AG09319 (cell line): ENCODE data around the gene NOL4L.

Experiments
- DNase-seq: peaks from one replicate; pipeline ENCODE4 v3.0.0-alpha.2; 2010; ENCODE audit warnings: low read depth; ENCODE audit errors: extremely low read depth
- CTCF ChIP-seq: IDR thresholded peaks from 2 replicates; pipeline ENCODE4 v1.5.1; 2011; ENCODE audit warnings: low read depth, mild to moderate bottlenecking, inconsistent platforms, low read length, moderate library complexity

Gene NOL4L

DNA sequence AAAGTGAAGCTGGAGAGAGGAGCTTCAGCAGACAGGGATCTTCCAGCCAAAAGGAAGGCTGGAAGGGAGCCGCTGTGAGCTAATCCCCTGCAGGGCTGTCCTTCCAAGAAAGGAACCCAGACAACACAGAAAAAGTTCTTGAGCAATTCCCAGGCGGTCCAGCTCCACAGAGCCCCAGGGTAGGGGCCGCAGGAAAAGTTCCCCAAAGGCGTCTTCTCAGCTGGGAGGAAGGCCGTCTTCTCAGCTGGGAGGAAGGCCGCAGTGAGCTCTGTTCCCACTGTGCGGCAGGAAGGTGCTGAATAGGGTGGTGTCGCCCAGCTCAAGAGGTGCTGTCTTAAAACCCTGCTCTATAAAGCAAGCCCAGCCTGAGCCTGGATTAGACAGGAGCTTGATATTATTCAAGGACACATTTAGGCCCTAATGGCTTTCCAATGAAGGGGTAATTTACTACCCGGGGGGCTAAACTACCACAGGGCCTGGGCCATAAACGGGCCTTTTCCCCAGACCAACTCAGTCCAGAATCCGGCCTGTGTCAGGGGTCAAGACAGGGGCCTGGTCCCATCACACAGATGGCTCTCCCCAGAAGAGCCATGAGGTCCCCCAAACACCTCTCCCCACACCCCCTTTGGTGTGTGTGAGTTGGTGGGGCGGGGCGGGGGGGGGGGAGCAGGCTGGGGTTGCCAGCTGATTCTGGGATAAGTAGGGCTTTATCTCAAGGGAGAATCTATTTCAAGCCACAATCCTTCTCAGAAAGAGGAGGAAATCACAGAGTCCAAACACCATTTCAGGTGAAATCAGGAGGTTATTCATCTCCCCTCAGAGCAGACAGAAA, 103.6 kb downstream of the NOL4L start:
- TF ChIP-seq CTCF, result no peak
- DNase-seq, result no peak

DNA sequence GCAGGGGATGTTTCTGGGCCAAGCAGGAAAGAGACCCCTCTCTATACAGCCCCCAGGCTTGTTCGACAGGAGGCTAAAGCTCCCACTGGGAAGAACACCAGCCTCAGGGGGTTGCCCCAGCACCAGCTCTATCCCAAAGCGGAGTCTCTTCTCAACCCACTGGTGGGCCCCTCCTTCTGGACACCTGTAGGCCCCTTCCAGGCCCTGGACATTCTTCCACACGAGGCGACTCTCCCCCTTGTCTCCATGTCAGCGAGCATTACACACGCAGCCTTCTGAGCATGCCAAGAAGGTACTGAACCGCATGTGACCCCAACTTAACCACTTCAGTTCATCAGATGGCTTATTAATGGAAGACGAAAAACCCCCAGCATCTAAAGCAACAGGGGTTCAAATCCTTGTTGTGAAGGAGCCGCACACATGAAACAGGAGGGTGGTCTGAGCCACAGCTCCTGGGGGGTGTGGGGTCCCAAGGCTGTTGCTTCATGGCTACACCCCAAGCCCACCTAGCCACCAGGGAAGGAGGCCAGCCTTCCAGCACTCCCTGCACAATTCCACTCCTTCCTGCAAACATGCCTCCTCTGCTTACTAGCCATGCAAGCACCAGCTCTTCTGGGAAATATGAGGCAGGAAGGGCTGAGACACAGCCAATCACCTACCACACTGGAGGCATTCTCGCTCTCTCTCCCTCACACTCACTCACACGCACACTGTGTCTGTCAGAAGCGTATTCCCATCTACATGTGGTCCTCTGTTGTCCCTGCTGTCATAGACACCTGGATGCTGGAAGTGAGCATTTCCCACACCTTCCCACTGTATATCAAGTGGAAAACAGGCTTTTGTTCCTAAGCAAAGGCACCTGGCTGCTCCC, 104.5 kb downstream of the NOL4L start:
- no peak for TF ChIP-seq CTCF
- no peak for DNase-seq

DNA sequence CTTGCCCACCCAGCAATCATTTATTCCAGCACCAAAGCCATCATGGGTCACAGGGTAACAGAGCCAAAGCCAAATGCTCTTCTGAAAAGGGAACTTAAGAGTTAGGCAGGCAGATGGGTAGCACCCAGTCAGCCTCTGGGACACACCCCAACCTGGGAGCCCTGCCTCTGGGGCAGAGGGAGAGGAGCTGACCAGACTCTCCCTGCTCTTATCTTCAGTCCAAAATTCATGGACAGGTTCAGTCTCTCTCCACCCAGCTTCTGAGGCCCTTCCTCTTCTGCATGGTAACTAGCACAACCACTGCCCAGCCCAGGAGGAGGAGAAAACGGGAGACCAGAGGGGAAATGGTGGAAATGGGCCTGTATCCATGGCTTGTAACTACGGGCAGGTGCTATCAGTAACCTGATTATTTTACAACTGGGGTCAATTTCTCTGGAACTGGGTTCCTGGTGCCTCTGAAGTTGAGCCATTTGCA, 105.4 kb downstream of the NOL4L start:
- DNase-seq, result no peak

DNA sequence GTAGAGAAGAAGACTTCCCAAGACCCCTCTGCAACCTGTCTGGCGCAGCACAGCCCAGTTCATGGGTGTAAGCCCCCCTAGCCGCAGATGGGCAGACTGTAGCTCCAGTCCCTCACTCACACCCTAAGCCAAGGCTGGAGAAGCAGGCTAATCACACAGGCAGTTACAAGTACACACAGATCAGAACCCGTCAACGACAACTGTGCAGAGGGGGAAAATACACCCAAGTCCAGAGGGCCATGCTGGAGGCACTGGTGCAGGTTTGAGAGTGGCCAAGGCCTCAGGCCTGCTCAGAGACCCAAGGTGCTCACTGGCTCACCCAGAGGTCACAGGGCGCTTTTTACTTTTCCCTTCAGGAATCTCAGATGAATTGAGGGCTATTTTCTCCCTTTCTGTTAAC, 106.1 kb downstream of the NOL4L start:
- no peak for DNase-seq
- no peak for TF ChIP-seq CTCF

More for the DNA sequence above, 105.4 kb downstream of the NOL4L start:
- TF ChIP-seq CTCF, result no peak

DNA sequence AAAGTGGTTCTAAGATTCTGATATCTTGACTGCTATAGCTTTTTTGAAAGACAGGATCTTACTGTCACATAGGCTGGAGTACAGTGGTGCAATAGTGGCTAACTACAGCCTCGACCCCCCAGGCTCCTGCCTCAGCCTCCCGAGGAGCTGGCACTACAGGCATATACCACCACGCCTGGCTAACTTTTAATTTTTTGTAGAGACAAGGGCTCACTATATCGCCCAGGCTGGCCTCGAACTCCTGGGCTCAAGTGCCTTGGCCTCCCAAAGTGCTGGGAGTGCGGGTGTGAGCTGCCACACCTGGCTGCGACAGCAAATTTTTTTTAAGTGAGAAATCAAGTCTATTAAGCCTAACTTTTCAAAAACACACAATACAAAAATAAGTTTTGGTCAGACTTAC, 106.6 kb downstream of the NOL4L start:
- DNase-seq, result no peak
- no peak for TF ChIP-seq CTCF

DNA sequence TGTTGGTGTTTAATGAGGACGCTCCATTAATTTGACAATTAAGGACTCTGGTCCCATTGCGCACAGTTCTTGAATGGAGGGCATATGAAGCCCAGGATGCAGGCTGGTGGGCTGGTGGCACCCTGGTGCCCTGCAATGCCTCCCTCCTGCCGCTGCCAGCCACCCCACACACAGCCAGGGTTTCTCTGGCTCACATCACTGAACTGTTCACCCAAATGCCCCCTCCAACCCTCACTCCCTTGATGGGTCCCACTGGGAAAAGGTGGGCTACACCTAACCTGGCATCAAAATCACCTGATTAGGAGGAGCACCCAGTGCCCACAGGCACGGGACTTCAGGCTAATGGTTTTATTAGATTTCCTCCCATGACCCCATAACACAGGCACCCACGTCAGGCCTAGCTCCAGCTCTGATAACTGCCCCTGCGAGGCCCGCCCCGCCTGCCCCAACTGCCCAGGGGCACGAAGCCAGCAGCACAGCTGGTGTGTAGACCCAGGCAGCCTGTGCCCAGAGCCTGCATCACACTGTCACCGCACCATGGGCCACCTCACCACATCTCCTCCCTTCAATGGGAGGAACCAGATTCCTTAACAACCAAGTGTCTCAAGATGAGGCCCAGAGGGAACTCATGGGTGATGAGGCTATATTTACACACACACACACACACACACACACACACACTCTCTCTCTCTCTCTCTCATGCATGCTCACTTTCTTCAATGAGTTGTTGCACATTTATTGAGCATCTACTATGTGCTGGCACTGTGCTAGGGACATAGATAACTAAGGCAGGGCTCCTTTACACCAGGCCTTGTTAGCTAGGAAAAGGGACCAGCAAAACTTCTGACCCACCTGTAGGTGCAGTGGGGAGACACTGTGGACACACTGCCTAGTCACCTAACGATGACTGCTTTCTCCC, 107.3 kb downstream of the NOL4L start:
- DNase-seq, result no peak
- TF ChIP-seq CTCF, result no peak
